CD4-positive, alpha-beta T cell (primary cell): ENCODE data around the gene HEATR5B. TPM values are rescaled to one million over a fixed set of nuclear protein-coding genes. Genes with fewer than 3 reads are reported as not detected.

Experiments used
- ATAC-seq: fragments of 200-7000 bp; cut with Tn5 transposase; one replicate; pipeline ENCODE4 v1.10.0; 2022; ENCODE audit warnings: mild to moderate bottlenecking; ENCODE audit not compliant: poor library complexity
- CTCF ChIA-PET: fragments of 350-600 bp; sonication (Branson Sonifier 250); formaldehyde crosslinking; loops from one replicate; lab custom pipeline; 2021; ENCODE audit warnings: antibody characterized with exemption, inconsistent platforms; lab: Charles Lee
- POLR2A ChIA-PET: fragments of 350-600 bp; sonication (Branson Sonifier 250); formaldehyde crosslinking; loops from one replicate; lab custom pipeline; 2021; ENCODE audit warnings: antibody characterized with exemption, inconsistent platforms; lab: Charles Lee
- DNase-seq, 14 experiments: peaks; one replicate each; pipeline ENCODE4 v3.0.0-alpha.2; 2013 to 2020; ENCODE audit warnings: mixed read lengths in 2 of 14
- H3K27ac ChIP-seq, 2 donors: one replicate each; pipeline versions ENCODE4 v1.5.1 to v1.7.0; 2013; ENCODE audit warnings: low read length in 2 of 2, low read depth in 1 of 2, mild to moderate bottlenecking in 1 of 2
- H3K27me3 ChIP-seq, 2 experiments: 1 replicate in 1 of 2; 2 replicates in 1 of 2; pipeline versions ENCODE4 v1.6.1 to v1.7.0; 2013; ENCODE audit warnings: low read length in 2 of 2, control low read depth in 1 of 2, mild to moderate bottlenecking in 1 of 2, moderate library complexity in 1 of 2; ENCODE audit not compliant: insufficient read depth in 2 of 2, control insufficient read depth in 1 of 2
- H3K36me3 ChIP-seq: one replicate; pipeline ENCODE4 v1.6.1; 2013; ENCODE audit warnings: low read length, control low read depth; ENCODE audit not compliant: insufficient read depth
- H3K4me1 ChIP-seq: one replicate; pipeline ENCODE4 v1.6.1; 2013; ENCODE audit warnings: low read length, control low read depth; ENCODE audit not compliant: insufficient read depth
- H3K4me3 ChIP-seq: one replicate; pipeline ENCODE4 v1.5.1; 2013; ENCODE audit warnings: mild to moderate bottlenecking, low read length, moderate library complexity
- H3K9me3 ChIP-seq, 2 experiments: 1 replicate in 1 of 2; 2 replicates in 1 of 2; pipeline versions ENCODE4 v1.6.1 to v1.7.0; 2013; ENCODE audit warnings: low read length in 2 of 2, mild to moderate bottlenecking in 2 of 2, control low read depth in 1 of 2, moderate library complexity in 1 of 2; ENCODE audit not compliant: control insufficient read depth in 1 of 2, insufficient read depth in 1 of 2
- H3K27ac Mint-ChIP-seq: one replicate; pipeline ENCODE4 v1.8.0; 2020; ENCODE audit warnings: mixed read lengths
- H3K27me3 Mint-ChIP-seq: one replicate; pipeline ENCODE4 v1.8.0; 2021; ENCODE audit warnings: mixed read lengths
- H3K36me3 Mint-ChIP-seq: one replicate; pipeline ENCODE4 v1.8.0; 2021; ENCODE audit warnings: low read depth, mixed read lengths
- H3K4me1 Mint-ChIP-seq: one replicate; pipeline ENCODE4 v1.8.0; 2021; ENCODE audit warnings: low read depth, mixed read lengths
- H3K4me3 Mint-ChIP-seq: one replicate; pipeline ENCODE4 v1.8.0; 2020; ENCODE audit warnings: mild to moderate bottlenecking, mixed read lengths
- H3K9me3 Mint-ChIP-seq: one replicate; pipeline ENCODE4 v1.8.0; 2020; ENCODE audit warnings: mixed read lengths
- CTCF ChIP-seq: fragments of 200-600 bp; IDR thresholded peaks from one replicate; pipeline ENCODE4 v1.8.0; 2022; ENCODE audit warnings: antibody characterized with exemption, mild to moderate bottlenecking
- intact Hi-C, 2 experiments: fragments of 100-400 bp; cut with DNase I in 1 of 2; cut with micrococcal nuclease in 1 of 2; formaldehyde crosslinking; loops; one replicate each; pipeline versions ENCODE4 v1.15.1 to v1.9.0; 2023 to 2025; cut with DNase I, micrococcal nuclease
- total RNA-seq, 174 experiments: library from RNA in 2 of 174; stranded (reverse) in 2 of 174; gene quantifications; one replicate each; pipeline ENCODE4 v1.2.3 and lab custom pipeline; 2021 to 2026

Gene HEATR5B
- total RNA-seq, 2 experiments from 2014 or later, result 23.4 to 23.9 TPM

DNA sequence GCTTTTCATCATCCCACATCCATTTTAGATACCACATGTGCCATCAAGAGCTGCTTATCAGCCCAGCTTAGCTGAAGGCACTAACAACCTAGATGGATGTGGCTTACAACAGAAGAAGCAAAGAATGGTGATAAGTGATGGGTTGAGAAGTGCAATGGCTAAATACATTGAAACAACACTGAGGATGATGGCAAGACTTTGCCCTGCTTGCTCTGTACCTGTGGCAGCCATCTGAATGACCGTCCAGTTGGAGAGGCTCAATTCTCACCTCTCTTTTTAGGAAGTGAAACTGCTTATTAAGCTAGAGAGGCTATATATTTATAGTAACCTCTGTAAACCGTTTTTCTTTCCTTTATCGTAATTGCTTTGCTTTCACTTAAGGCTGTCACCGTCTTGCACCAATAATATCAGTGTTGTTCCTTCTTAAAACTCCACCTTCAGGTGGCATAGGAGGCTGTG lies 5.9 kb upstream of the HEATR5B start:
- TF ChIP-seq CTCF, result no peak
- ATAC-seq, result no peak
- H3K27me3 ChIP-seq, result no peaks in the 10 kb centered on the region
- POLR2A ChIA-PET, result no interaction called here
- DNase-seq, result no peak
- H3K9me3 ChIP-seq, result no peaks in the 10 kb centered on the region
- Mint-ChIP-seq H3K36me3 (peaks cover 64% of the 10 kb centered on the region), H3K4me1 (no peaks in the 10 kb centered on the region), H3K27ac (no peak overlapping the region), H3K27me3 (no peaks in the 10 kb centered on the region), H3K9me3 (no peaks in the 10 kb centered on the region), H3K4me3 (no peak overlapping the region)
- peaks cover 60% of the 10 kb centered on the region for H3K36me3 ChIP-seq
- no peak overlapping the region for H3K27ac ChIP-seq
- H3K4me3 ChIP-seq, result no peak overlapping the region
- H3K4me1 ChIP-seq, result peaks cover 10% of the 10 kb centered on the region
- CTCF ChIA-PET, result no interaction called here
- intact Hi-C loops, result no loop called here

- H3K9me3 ChIP-seq, result no peaks in the 10 kb centered on the region
- no peak for TF ChIP-seq CTCF
- peak overlapping the region in 1 of 2 donors; percentile 35 for H3K27ac ChIP-seq
- no peaks in the 10 kb centered on the region for H3K27me3 ChIP-seq
- Mint-ChIP-seq H3K27ac (no peak overlapping the region), H3K9me3 (no peaks in the 10 kb centered on the region), H3K36me3 (peaks cover 30% of the 10 kb centered on the region), H3K4me1 (no peaks in the 10 kb centered on the region), H3K4me3 (no peak overlapping the region), H3K27me3 (no peaks in the 10 kb centered on the region)
- intact Hi-C loops, result loop anchor here (5.0 to 10.0 kb wide), 6 partner anchors 67 to 1659 kb away; partner anchors contain the start of genes STRN (in 2 of the 2), ATL2 (in 1 of the 2) and CEBPZOS (in 1 of the 2)
- ChIA-PET CTCF (interaction anchor here (0.9 kb wide), 1 partner anchor 111 kb away, joined by 4 read pairs; no protein-coding TSS in a partner anchor), POLR2A (interaction anchor here (1.5 to 2.2 kb wide), 2 partner anchors 10 to 119 kb away, joined by 4 to 16 read pairs; partner anchors contain the start of gene STRN)
- DNase-seq (peak in 2 of 14 experiments; percentile 33 to 41), ATAC-seq (no peak)
- H3K4me3 ChIP-seq, result no peak overlapping the region
- H3K36me3 ChIP-seq, result peaks cover 38% of the 10 kb centered on the region
- peaks cover 37% of the 10 kb centered on the region for H3K4me1 ChIP-seq
Observed at GRCh38 chr2:37085731-37086147, 1.6 kb upstream of the HEATR5B start.

- intact Hi-C loops, result loop anchor here (5.0 to 10.0 kb wide), 7 partner anchors 68 to 1660 kb away; partner anchors contain the start of genes STRN (in 2 of the 2), ATL2 (in 1 of the 2), CEBPZ (in 1 of the 2) and CEBPZOS (in 1 of the 2)
- no peak for TF ChIP-seq CTCF
- H3K27me3 Mint-ChIP-seq, result no peaks in the 10 kb centered on the region
- no peaks in the 10 kb centered on the region for H3K4me1 Mint-ChIP-seq
- Histone ChIP-seq H3K4me1 (peaks cover 41% of the 10 kb centered on the region), H3K36me3 (peaks cover 29% of the 10 kb centered on the region), H3K27ac (peak overlapping the region; percentile 73 to 82), H3K9me3 (no peaks in the 10 kb centered on the region), H3K4me3 (peak overlapping the region; percentile 94), H3K27me3 (no peaks in the 10 kb centered on the region)
- no peak overlapping the region for H3K4me3 Mint-ChIP-seq
- ChIA-PET CTCF (interaction anchor here (1.7 kb wide), 1 partner anchor 13 kb away, joined by 4 read pairs; no protein-coding TSS in a partner anchor), POLR2A (interaction anchor here (0.8 to 2.2 kb wide), 9 partner anchors 9 to 147 kb away, joined by 3 to 16 read pairs (median 4); partner anchors contain the start of genes CEBPZ, CEBPZOS, EIF2AK2 and NDUFAF7)
- H3K27ac Mint-ChIP-seq, result no peak overlapping the region
- no peak for DNase-seq
- ATAC-seq, result no peak
- H3K36me3 Mint-ChIP-seq, result peaks cover 25% of the 10 kb centered on the region
- H3K9me3 Mint-ChIP-seq, result no peaks in the 10 kb centered on the region
Observed at GRCh38 chr2:37084797-37085196, 625 bp upstream of the HEATR5B start.
